IMR-90 (cell line): ENCODE data around the gene LDLRAD3. TPM values are rescaled to one million over a fixed set of nuclear protein-coding genes. Genes with fewer than 3 reads are reported as not detected.
A peak's percentile ranks its signal among the peaks of the same experiment; 100 is the strongest.

Source experiments
- ATAC-seq: fragments of 200-7000 bp; cut with Tn5 transposase; 2 replicates; pipeline ENCODE4 v1.9.1; 2020; ENCODE audit warnings: low read depth, mild to moderate bottlenecking, moderate library complexity
- BruUV-seq: library from RNA; stranded (reverse); fragments of 400-500 nt; replicated peaks from 2 replicates; lab custom pipeline; 2021; lab: Mats Ljungman, UMichigan
- CTCF ChIA-PET: fragments of 300-600 bp; formaldehyde crosslinking; extraction: SDS; loops from one replicate; lab custom pipeline; 2021; ENCODE audit warnings: antibody characterized with exemption; lab: Yijun Ruan, JAX
- POLR2A ChIA-PET: fragments of 300-600 bp; sonication (Branson Sonifier 250); formaldehyde crosslinking; loops from one replicate; lab custom pipeline; 2022; ENCODE audit warnings: antibody characterized with exemption; ENCODE audit not compliant: unreplicated experiment; lab: Charles Lee
- DNase-seq: peaks from one replicate; pipeline ENCODE4 v3.0.0; 2013
- H2AFZ ChIP-seq: replicated peaks from 2 replicates; pipeline ENCODE3; 2013; ENCODE audit warnings: low read length, mild to moderate bottlenecking; ENCODE audit not compliant: poor library complexity
- H2AK5ac ChIP-seq: 2 replicates; pipeline ENCODE4 v1.6.1; 2013; ENCODE audit warnings: low read depth, low read length, inconsistent platforms
- H2AK9ac ChIP-seq: replicated peaks from 2 replicates; pipeline ENCODE3; 2013; ENCODE audit warnings: mild to moderate bottlenecking, low read depth, low read length, moderate library complexity; ENCODE audit not compliant: poor library complexity
- H2BK120ac ChIP-seq: 2 replicates; pipeline ENCODE4 v1.6.1; 2013; ENCODE audit warnings: low read depth, low read length, inconsistent platforms
- H2BK15ac ChIP-seq: 3 replicates; pipeline ENCODE4 v1.6.1; 2013; ENCODE audit warnings: low read depth, low read length, inconsistent platforms
- H2BK20ac ChIP-seq: 2 replicates; pipeline ENCODE4 v1.6.1; 2013; ENCODE audit warnings: low read depth, mild to moderate bottlenecking, inconsistent platforms, low read length, moderate library complexity
- H2BK5ac ChIP-seq: 2 replicates; pipeline ENCODE4 v1.6.1; 2013; ENCODE audit warnings: mild to moderate bottlenecking, low read depth, low read length, inconsistent platforms; ENCODE audit not compliant: poor library complexity, severe bottlenecking
- H3K14ac ChIP-seq: replicated peaks from 2 replicates; pipeline ENCODE4 v1.6.1; 2013; ENCODE audit warnings: low read depth, low read length, inconsistent platforms
- H3K18ac ChIP-seq: 2 replicates; pipeline ENCODE4 v1.6.1; 2013; ENCODE audit warnings: low read depth, low read length, control low read depth
- H3K23ac ChIP-seq: 2 replicates; pipeline ENCODE4 v1.6.1; 2013; ENCODE audit warnings: low read depth, low read length, inconsistent platforms
- H3K27ac ChIP-seq: 2 replicates; pipeline ENCODE4 v1.5.1; 2013; ENCODE audit warnings: mild to moderate bottlenecking, control low read depth, low read length; ENCODE audit not compliant: insufficient read depth
- H3K27me3 ChIP-seq: 2 replicates; pipeline ENCODE4 v1.6.1; 2013; ENCODE audit warnings: low read length; ENCODE audit not compliant: control insufficient read depth, insufficient read depth
- H3K36me3 ChIP-seq: 2 replicates; pipeline ENCODE4 v1.6.1; 2013; ENCODE audit warnings: low read length, mixed read lengths; ENCODE audit not compliant: control insufficient read depth, insufficient read depth
- H3K4ac ChIP-seq: 2 replicates; pipeline ENCODE4 v1.6.1; 2013; ENCODE audit warnings: low read depth, low read length, inconsistent platforms
- H3K4me1 ChIP-seq: 2 replicates; pipeline ENCODE4 v1.6.1; 2013; ENCODE audit warnings: low read length, mixed read lengths; ENCODE audit not compliant: control insufficient read depth, insufficient read depth
- H3K4me2 ChIP-seq: 2 replicates; pipeline ENCODE4 v1.6.1; 2013; ENCODE audit warnings: low read depth, mild to moderate bottlenecking, control low read depth, low read length, moderate library complexity
- H3K4me3 ChIP-seq: 2 replicates; pipeline ENCODE4 v1.5.1; 2013; ENCODE audit warnings: low read depth, mild to moderate bottlenecking, control low read depth, low read length, moderate library complexity; ENCODE audit not compliant: insufficient read depth
- H3K56ac ChIP-seq: 2 replicates; pipeline ENCODE4 v1.6.1; 2013; ENCODE audit warnings: low read length, inconsistent platforms; ENCODE audit not compliant: insufficient read depth; ENCODE audit errors: extremely low read depth
- H3K79me1 ChIP-seq, 2 experiments: 2 replicates each; pipeline ENCODE4 v1.6.1; 2013; ENCODE audit warnings: low read length in 2 of 2, inconsistent platforms in 1 of 2, low read depth in 1 of 2
- H3K9ac ChIP-seq: 2 replicates; pipeline ENCODE4 v1.6.1; 2013; ENCODE audit warnings: low read depth, low read length, control low read depth
- H3K9me1 ChIP-seq: 2 replicates; pipeline ENCODE4 v1.6.1; 2013; ENCODE audit warnings: low read length, inconsistent platforms; ENCODE audit not compliant: insufficient read depth
- H3K9me3 ChIP-seq: 2 replicates; pipeline ENCODE4 v1.6.1; 2013; ENCODE audit warnings: low read length; ENCODE audit not compliant: control insufficient read depth, insufficient read depth
- H4K20me1 ChIP-seq: 2 replicates; pipeline ENCODE4 v1.6.1; 2013; ENCODE audit warnings: low read length, inconsistent platforms; ENCODE audit not compliant: insufficient read depth
- H4K5ac ChIP-seq: 2 replicates; pipeline ENCODE4 v1.6.1; 2013; ENCODE audit warnings: mild to moderate bottlenecking, low read depth, low read length, control low read depth
- H4K8ac ChIP-seq, 2 experiments: 2 replicates each; pipeline ENCODE4 v1.6.1; 2013; ENCODE audit warnings: low read depth in 2 of 2, low read length in 2 of 2, control low read depth in 1 of 2, inconsistent platforms in 1 of 2
- H4K91ac ChIP-seq: 2 replicates; pipeline ENCODE4 v1.6.1; 2013; ENCODE audit warnings: low read depth, low read length, inconsistent platforms; ENCODE audit not compliant: insufficient read depth
- BHLHE40 ChIP-seq: fragments of 150-350 bp; IDR thresholded peaks from 2 replicates; pipeline ENCODE4 v1.6.1; 2016; ENCODE audit warnings: mild to moderate bottlenecking, low read depth, low read length
- MAFK ChIP-seq: IDR thresholded peaks from 2 replicates; pipeline ENCODE4 v1.6.1; 2012; ENCODE audit warnings: low read depth, low read length, improper control_type of control experiment
- NFE2L2 ChIP-seq: fragments of 150-350 bp; IDR thresholded peaks from 2 replicates; pipeline ENCODE4 v1.6.1; 2016; ENCODE audit warnings: low read depth, mild to moderate bottlenecking, low read length
- RCOR1 ChIP-seq: IDR thresholded peaks from 2 replicates; pipeline ENCODE4 v1.6.1; 2012; ENCODE audit warnings: mild to moderate bottlenecking, low read length, improper control_type of control experiment; ENCODE audit not compliant: insufficient replicate concordance
- WGBS, 2 experiments: methylation state at CpG; one replicate each; pipeline versions ENCODE4 v1.1.5 to v1.1.7; 2013; ENCODE audit warnings: missing lambda C conversion rate in 2 of 2; ENCODE audit not compliant: insufficient read length in 1 of 2; ENCODE audit errors: extremely low coverage in 2 of 2; 5-methylcytosine and 5-hydroxymethylcytosine counted together
- dilution Hi-C: fragments of 300-500 bp; cut with HindIII; formaldehyde crosslinking; loops from one replicate; pipeline ENCODE4 v1.14.3; 2018; ENCODE audit warnings: low sequenced_read_pairs; ENCODE audit not compliant: unreplicated experiment
- in situ Hi-C: fragments of 300-500 bp; cut with MboI; formaldehyde crosslinking; loops from 3 replicates; pipeline ENCODE4 v1.14.3; 2019; ENCODE audit warnings: low sequenced_read_pairs, inconsistent platforms, mixed read lengths
- intact Hi-C: fragments of 100-400 bp; cut with micrococcal nuclease; formaldehyde crosslinking; loops from 2 replicates; pipeline ENCODE4 v1.10.0; 2022
- polyA plus RNA-seq, 3 experiments: library from polyadenylated mRNA; depleted of rRNA; stranded (reverse); fragments of >200 nt; gene quantifications; 2 replicates each; pipeline ENCODE4 v1.2.3, GENCODE V29; 2012; ENCODE audit warnings: low replicate concordance in 1 of 3
- total RNA-seq: library from RNA; depleted of rRNA; stranded (reverse); fragments of >200 nt; gene quantifications from 2 replicates; pipeline ENCODE4 v1.2.3, GENCODE V29; 2012

The LDLRAD3 gene
- total and polyA plus RNA-seq, 2 of the 4 experiments (the other 2 are of a cell fraction), result 2.7 to 6.4 TPM

GRCh38 chr11:36074941-36075431 lies 131.1 kb downstream of the LDLRAD3 start:
- peaks cover 7 to 13% of the 10 kb centered on the region in 2 experiments; a peak in 2 of 4 replicates for H3K79me1 ChIP-seq
- H2BK5ac ChIP-seq, result peak overlapping the region; percentile 37
- H3K18ac ChIP-seq, result peak overlapping the region; percentile 24
- H3K9me1 ChIP-seq, result peaks cover 12% of the 10 kb centered on the region
- no peaks in the 10 kb centered on the region for H3K9me3 ChIP-seq
- peak overlapping the region; percentile 57 for H2AFZ ChIP-seq
- in situ Hi-C loops (no loop called here), dilution Hi-C loops (no loop called here), intact Hi-C loops (no loop called here)
- peak overlapping the region in 1 of 2 experiments; percentile 33; a peak in 2 of 4 replicates for H4K8ac ChIP-seq
- no TSS peak for BruUV-seq
- peak overlapping the region; percentile 21; the same call in 1 of the 2 replicates for H4K5ac ChIP-seq
- TF ChIP-seq MAFK (peak; percentile 45), BHLHE40 (peak; percentile 67), NFE2L2 (no peak), RCOR1 (no peak)
- no peak overlapping the region for H3K23ac ChIP-seq
- H4K20me1 ChIP-seq, result no peaks in the 10 kb centered on the region
- H3K4me1 ChIP-seq, result peaks cover 21% of the 10 kb centered on the region
- no peak overlapping the region for H2AK9ac ChIP-seq
- H3K4me2 ChIP-seq, result peak overlapping the region; percentile 46; the same call in 1 of the 2 replicates
- peak overlapping the region; percentile 67 for H3K14ac ChIP-seq
- H3K27me3 ChIP-seq, result no peaks in the 10 kb centered on the region
- no peak overlapping the region for H3K56ac ChIP-seq
- POLR2A ChIA-PET, result interaction anchor here (1.0 kb wide), 1 partner anchor 10 kb away, joined by 4 read pairs; no protein-coding TSS in a partner anchor
- H3K27ac ChIP-seq, result peak overlapping the region; percentile 21
- DNase-seq (peak; percentile 91), ATAC-seq (peak; percentile 28)
- CTCF ChIA-PET, result no interaction called here
- H3K4ac ChIP-seq, result peak overlapping the region; percentile 74
- H3K36me3 ChIP-seq, result no peaks in the 10 kb centered on the region
- H3K4me3 ChIP-seq, result no peak overlapping the region
- WGBS, 2 experiments, result 40% methylated on average over 1 of the region's 2 CpGs; no CpG with 5 or more reads in 1 of the 2 experiments
- H2BK20ac ChIP-seq, result peak overlapping the region; percentile 81; the same call in 1 of the 2 replicates
- H4K91ac ChIP-seq, result no peak overlapping the region
- no peak overlapping the region for H3K9ac ChIP-seq
- H2BK120ac ChIP-seq, result peak overlapping the region; percentile 60; the same call in 1 of the 2 replicates
- H2AK5ac ChIP-seq, result peak overlapping the region; percentile 92; the same call in 1 of the 2 replicates
- H2BK15ac ChIP-seq, result peak overlapping the region; percentile 96; the same call in 1 of the 3 replicates
